ENCODE data around the gene PORCN. TPM values are rescaled to one million over a fixed set of nuclear protein-coding genes. Genes with fewer than 3 reads are reported as not detected.

Gene PORCN
- total RNA-seq, 1 experiment from 2014 or later = 12.6 TPM

GRCh38 chrX:48509619-48510018 lies 827 bp downstream of the PORCN start:
- Histone ChIP-seq H2BK15ac (ENCODE audit: low read depth, low read length) (no peak overlapping the region), H2AFZ (ENCODE audit: low read length) (no peak overlapping the region), H3K14ac (ENCODE audit: insufficient read depth, low read length) (no peak overlapping the region), H3T11ph (ENCODE audit: low read length) (no peak overlapping the region), H3K4me2 (ENCODE audit: insufficient read depth, insufficient read length, low read length) (peak overlapping the region; percentile 45), H2BK5ac (ENCODE audit: insufficient read length, low read length) (no peak overlapping the region), H2BK20ac (ENCODE audit: low read depth, low read length, poor library complexity, severe bottlenecking) (no peak overlapping the region), H3K27ac (ENCODE audit: insufficient read length, low read depth, low read length) (no peak overlapping the region), H2BK120ac (ENCODE audit: low read depth, low read length, poor library complexity, severe bottlenecking) (no peak overlapping the region), H4K20me1 (ENCODE audit: control insufficient read depth, insufficient read depth, insufficient read length) (no peaks in the 10 kb centered on the region), H3K9me3 (ENCODE audit: control insufficient read depth, low read depth, low read length) (peaks cover 44% of the 10 kb centered on the region), H4K8ac (replicated peaks; ENCODE audit: insufficient read length, low read depth, low read length) (no peak overlapping the region), H3K4ac (ENCODE audit: low read depth, low read length) (no peak overlapping the region), H3K79me1 (ENCODE audit: insufficient read depth, low read depth, low read length, poor library complexity, severe bottlenecking) (no peaks in the 10 kb centered on the region), H3K56ac (ENCODE audit: insufficient read length, low read depth, low read length) (no peak overlapping the region), H4K91ac (ENCODE audit: insufficient read length, low read depth, low read length) (no peak overlapping the region), H3K23ac (ENCODE audit: insufficient read length, low read depth, low read length) (no peak overlapping the region), H4K5ac (ENCODE audit: insufficient read length, low read depth, low read length) (no peak overlapping the region), H3K4me1 (ENCODE audit: insufficient read depth, low read length) (no peaks in the 10 kb centered on the region), H3K18ac (ENCODE audit: insufficient read length, low read depth, low read length) (no peak overlapping the region), H2BK12ac (ENCODE audit: insufficient read length, low read depth, low read length) (no peak overlapping the region), H3K27me3 (ENCODE audit: insufficient read depth, low read length) (no peaks in the 10 kb centered on the region), H3K23me2 (ENCODE audit: insufficient read length, low read depth, low read length, poor library complexity, severe bottlenecking) (peaks cover 5% of the 10 kb centered on the region), H3K9ac (ENCODE audit: extremely low read depth, insufficient read length, low read length) (no peak overlapping the region), H3K79me2 (ENCODE audit: insufficient read depth, low read length) (no peaks in the 10 kb centered on the region), H2AK5ac (ENCODE audit: insufficient read length, low read length) (no peak overlapping the region)
- no CpG with 5 or more reads among the region's 11 CpGs for WGBS (ENCODE audit: extremely low coverage, insufficient read length, low lambda C conversion rate)
- Mint-ChIP-seq H3K9me3 (peaks cover 64 to 70% of the 10 kb centered on the region in 2 experiments), H3K4me1 (peaks cover 3 to 8% of the 10 kb centered on the region in 2 experiments; a peak in 3 of 4 replicates), H3K27ac (no peak overlapping the region; a peak in 1 of 7 replicates), H3K36me3 (ENCODE audit: insufficient read depth in 1 of 3, low read depth in 3 of 3) (peaks cover 7 to 15% (median 13%) of the 10 kb centered on the region in 3 experiments; a peak in 6 of 7 replicates), H3K27me3 (ENCODE audit: low read depth) (peaks cover 4% of the 10 kb centered on the region), H3K4me3 (peak overlapping the region; percentile 83 to 91)
- TF ChIP-seq CTCF (conservative IDR thresholded peaks at IDR 0.05) = no peak
- DNase-seq = no peak

All from H9 (cell line).